ENCODE measurements around the gene SLC35F1.

SLC35F1 gene

DNA sequence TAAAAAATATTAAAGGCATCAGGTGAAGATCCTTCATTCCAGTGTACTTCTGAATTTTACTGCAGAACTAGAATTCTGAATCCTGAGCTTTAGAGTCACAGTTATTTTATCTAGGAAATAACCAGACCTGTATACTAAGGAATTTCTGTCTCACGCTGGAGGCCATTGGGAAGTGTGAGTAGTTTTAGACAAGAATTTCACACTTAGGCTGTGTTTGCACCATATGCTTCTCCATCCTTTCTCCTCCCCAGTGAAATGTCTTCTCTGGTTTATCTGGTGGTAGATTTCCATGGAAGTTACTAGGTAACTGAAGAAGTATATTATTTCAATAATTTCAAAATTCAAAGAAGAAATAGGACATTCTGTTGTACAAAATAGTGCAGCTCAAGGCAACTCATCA, 83.1 kb downstream of the SLC35F1 start:
- no peak overlapping the region for H2AFZ ChIP-seq
- H3K4me2 ChIP-seq (ENCODE audit: low read length), result no peak overlapping the region
- H3K79me2 ChIP-seq, result no peaks in the 10 kb centered on the region
- H3K27me3 ChIP-seq (ENCODE audit: control insufficient read depth, insufficient read depth, low read length), result no peaks in the 10 kb centered on the region
- H3K4me3 ChIP-seq (ENCODE audit: low read depth, low read length), result no peak overlapping the region
- H3K36me3 ChIP-seq (ENCODE audit: control insufficient read depth, insufficient read depth, low read length), result no peaks in the 10 kb centered on the region
- no peak overlapping the region for H3K9ac ChIP-seq
- TF ChIP-seq, protein P1, sequence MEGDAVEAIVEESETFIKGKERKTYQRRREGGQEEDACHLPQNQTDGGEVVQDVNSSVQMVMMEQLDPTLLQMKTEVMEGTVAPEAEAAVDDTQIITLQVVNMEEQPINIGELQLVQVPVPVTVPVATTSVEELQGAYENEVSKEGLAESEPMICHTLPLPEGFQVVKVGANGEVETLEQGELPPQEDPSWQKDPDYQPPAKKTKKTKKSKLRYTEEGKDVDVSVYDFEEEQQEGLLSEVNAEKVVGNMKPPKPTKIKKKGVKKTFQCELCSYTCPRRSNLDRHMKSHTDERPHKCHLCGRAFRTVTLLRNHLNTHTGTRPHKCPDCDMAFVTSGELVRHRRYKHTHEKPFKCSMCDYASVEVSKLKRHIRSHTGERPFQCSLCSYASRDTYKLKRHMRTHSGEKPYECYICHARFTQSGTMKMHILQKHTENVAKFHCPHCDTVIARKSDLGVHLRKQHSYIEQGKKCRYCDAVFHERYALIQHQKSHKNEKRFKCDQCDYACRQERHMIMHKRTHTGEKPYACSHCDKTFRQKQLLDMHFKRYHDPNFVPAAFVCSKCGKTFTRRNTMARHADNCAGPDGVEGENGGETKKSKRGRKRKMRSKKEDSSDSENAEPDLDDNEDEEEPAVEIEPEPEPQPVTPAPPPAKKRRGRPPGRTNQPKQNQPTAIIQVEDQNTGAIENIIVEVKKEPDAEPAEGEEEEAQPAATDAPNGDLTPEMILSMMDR (IDR thresholded peaks at IDR 0.05), result no peak
- H3K27ac ChIP-seq, result no peak overlapping the region
- no peaks in the 10 kb centered on the region for H3K9me3 ChIP-seq (ENCODE audit: control insufficient read depth, low read length)
- no peaks in the 10 kb centered on the region for H3K4me1 ChIP-seq

DNA sequence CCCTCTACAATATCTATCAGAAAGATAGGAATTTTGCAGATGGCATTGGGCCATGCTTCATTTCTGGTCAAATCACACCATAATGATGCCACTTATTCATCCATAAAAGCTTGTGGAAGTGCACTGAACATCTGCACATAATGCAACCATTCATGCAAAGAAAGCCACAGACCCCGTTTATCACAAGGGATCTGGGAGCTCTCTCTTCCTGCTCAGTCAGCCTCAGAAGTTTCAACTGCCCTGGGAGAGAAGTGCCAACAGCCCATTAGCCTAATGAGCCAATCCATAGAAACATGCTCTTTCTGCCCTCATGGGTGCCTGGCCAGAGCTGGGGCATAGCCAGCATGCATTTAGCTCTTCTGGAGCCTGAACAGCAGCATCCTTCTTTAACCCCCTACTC, 85.8 kb downstream of the SLC35F1 start:
- no peak overlapping the region for H3K4me2 ChIP-seq (ENCODE audit: low read length)
- H3K4me3 ChIP-seq (ENCODE audit: low read depth, low read length), result no peak overlapping the region
- H3K9me3 ChIP-seq (ENCODE audit: control insufficient read depth, low read length), result no peaks in the 10 kb centered on the region
- H3K4me1 ChIP-seq, result no peaks in the 10 kb centered on the region
- no peak overlapping the region for H3K9ac ChIP-seq
- H3K27ac ChIP-seq, result no peak overlapping the region
- H2AFZ ChIP-seq, result no peak overlapping the region
- no peaks in the 10 kb centered on the region for H3K36me3 ChIP-seq (ENCODE audit: control insufficient read depth, insufficient read depth, low read length)
- H3K79me2 ChIP-seq, result no peaks in the 10 kb centered on the region
- no peaks in the 10 kb centered on the region for H3K27me3 ChIP-seq (ENCODE audit: control insufficient read depth, insufficient read depth, low read length)
- TF ChIP-seq, protein P1 (IDR thresholded peaks at IDR 0.05), result no peak

DNA sequence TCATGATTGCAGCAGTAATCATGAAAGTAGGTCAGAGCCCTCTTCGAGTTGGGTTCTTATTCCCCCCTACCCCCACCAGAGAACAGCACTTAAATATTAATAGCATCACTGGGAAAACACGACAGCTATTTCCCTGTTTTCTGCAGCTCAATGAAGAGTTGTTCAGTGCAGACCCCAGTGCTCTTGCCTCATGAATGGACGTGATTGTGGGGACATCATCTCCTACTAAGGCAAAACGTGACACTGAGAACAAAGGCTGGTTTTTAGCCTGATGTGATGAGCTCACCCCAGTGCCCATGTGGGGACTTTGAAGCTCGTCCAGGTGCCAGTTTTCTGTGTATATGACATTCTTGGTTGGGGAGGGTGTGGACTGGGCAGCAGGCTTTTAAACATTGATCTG, 105.9 kb downstream of the SLC35F1 start:
- no peak overlapping the region for H3K9ac ChIP-seq
- H3K27me3 ChIP-seq (ENCODE audit: control insufficient read depth, insufficient read depth, low read length), result no peaks in the 10 kb centered on the region
- TF ChIP-seq, protein P1 (IDR thresholded peaks at IDR 0.05), result no peak

DNA sequence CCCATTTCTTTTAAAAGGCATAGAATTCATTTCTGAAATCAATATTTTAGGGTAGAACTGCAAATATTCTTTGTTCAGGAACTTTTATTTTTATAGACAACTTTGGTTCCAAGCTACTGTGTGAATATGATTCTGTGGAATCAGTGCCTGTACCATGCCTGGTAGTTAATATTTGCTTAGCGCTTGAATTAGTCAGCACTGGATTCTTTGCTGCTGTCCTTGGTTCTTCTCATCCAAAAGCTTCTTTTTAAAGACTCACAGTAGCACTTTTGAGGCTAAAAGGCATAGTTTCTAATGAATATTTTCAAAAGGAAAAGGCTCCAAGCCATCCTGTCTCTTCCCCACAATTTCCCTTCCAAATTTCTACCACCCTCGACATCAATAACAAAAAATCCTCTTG, 109.5 kb downstream of the SLC35F1 start:
- Histone ChIP-seq H3K9me3 (ENCODE audit: control insufficient read depth, low read length) (no peaks in the 10 kb centered on the region), H3K4me2 (ENCODE audit: low read length) (no peak overlapping the region), H3K4me3 (ENCODE audit: low read depth, low read length) (no peak overlapping the region), H3K36me3 (ENCODE audit: control insufficient read depth, insufficient read depth, low read length) (no peaks in the 10 kb centered on the region), H2AFZ (no peak overlapping the region), H3K4me1 (no peaks in the 10 kb centered on the region), H3K79me2 (no peaks in the 10 kb centered on the region), H3K27me3 (ENCODE audit: control insufficient read depth, insufficient read depth, low read length) (no peaks in the 10 kb centered on the region), H3K27ac (no peak overlapping the region), H3K9ac (no peak overlapping the region)
- TF ChIP-seq, protein P1 (IDR thresholded peaks at IDR 0.05), result no peak

More for the DNA sequence above, 105.9 kb downstream of the SLC35F1 start:
- no peak overlapping the region for H3K27ac ChIP-seq
- no peaks in the 10 kb centered on the region for H3K36me3 ChIP-seq (ENCODE audit: control insufficient read depth, insufficient read depth, low read length)
- H3K4me3 ChIP-seq (ENCODE audit: low read depth, low read length), result no peak overlapping the region
- H3K4me2 ChIP-seq (ENCODE audit: low read length), result no peak overlapping the region
- no peaks in the 10 kb centered on the region for H3K9me3 ChIP-seq (ENCODE audit: control insufficient read depth, low read length)
- H3K79me2 ChIP-seq, result no peaks in the 10 kb centered on the region
- H3K4me1 ChIP-seq, result no peaks in the 10 kb centered on the region
- H2AFZ ChIP-seq, result no peak overlapping the region

DNA sequence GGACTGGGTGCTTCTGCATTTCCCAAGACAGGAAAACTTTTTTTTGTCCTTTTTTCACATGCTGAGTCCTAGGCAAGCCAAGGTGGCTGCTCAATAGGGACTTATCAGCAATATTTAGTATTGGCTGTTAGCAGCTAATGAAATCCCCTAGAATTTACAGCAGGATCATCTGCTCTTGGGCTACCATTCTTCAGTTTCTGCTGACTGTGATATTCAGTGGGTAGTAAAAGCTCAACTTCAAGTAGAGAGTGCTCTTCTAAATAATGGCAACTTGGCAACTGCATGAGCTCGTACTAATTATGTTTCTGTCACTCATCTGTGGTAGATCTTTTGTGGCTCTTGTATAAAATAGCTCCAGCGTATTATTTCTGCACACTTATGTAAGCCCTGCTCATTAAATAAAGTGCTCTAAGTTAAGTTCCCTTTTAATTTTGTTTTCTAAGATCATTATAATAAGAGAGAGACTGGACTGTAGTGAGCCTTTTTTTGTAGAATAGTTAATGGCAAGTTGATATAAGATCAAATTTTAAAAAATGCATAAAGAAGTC, 110.3 kb downstream of the SLC35F1 start:
- TF ChIP-seq, protein P1 (IDR thresholded peaks at IDR 0.05), result no peak
- no peaks in the 10 kb centered on the region for H3K79me2 ChIP-seq
- no peaks in the 10 kb centered on the region for H3K4me1 ChIP-seq
- no peaks in the 10 kb centered on the region for H3K36me3 ChIP-seq (ENCODE audit: control insufficient read depth, insufficient read depth, low read length)
- H3K9ac ChIP-seq, result no peak overlapping the region
- H2AFZ ChIP-seq, result no peak overlapping the region
- no peaks in the 10 kb centered on the region for H3K9me3 ChIP-seq (ENCODE audit: control insufficient read depth, low read length)
- H3K4me3 ChIP-seq (ENCODE audit: low read depth, low read length), result no peak overlapping the region
- no peak overlapping the region for H3K27ac ChIP-seq
- H3K4me2 ChIP-seq (ENCODE audit: low read length), result no peak overlapping the region
- H3K27me3 ChIP-seq (ENCODE audit: control insufficient read depth, insufficient read depth, low read length), result no peaks in the 10 kb centered on the region
